HG03558 (cell line): ENCODE results near the gene TIMM8A.

Experiments
- ATAC-seq: cut with Tn5 transposase; IDR thresholded peaks from one replicate; pipeline ENCODE4 v1.9.1; 2021; ENCODE audit warnings: moderate number of reproducible peaks; ENCODE audit not compliant: unreplicated experiment; ENCODE audit errors: extremely low read depth

Gene TIMM8A, protein sequence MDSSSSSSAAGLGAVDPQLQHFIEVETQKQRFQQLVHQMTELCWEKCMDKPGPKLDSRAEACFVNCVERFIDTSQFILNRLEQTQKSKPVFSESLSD

DNA sequence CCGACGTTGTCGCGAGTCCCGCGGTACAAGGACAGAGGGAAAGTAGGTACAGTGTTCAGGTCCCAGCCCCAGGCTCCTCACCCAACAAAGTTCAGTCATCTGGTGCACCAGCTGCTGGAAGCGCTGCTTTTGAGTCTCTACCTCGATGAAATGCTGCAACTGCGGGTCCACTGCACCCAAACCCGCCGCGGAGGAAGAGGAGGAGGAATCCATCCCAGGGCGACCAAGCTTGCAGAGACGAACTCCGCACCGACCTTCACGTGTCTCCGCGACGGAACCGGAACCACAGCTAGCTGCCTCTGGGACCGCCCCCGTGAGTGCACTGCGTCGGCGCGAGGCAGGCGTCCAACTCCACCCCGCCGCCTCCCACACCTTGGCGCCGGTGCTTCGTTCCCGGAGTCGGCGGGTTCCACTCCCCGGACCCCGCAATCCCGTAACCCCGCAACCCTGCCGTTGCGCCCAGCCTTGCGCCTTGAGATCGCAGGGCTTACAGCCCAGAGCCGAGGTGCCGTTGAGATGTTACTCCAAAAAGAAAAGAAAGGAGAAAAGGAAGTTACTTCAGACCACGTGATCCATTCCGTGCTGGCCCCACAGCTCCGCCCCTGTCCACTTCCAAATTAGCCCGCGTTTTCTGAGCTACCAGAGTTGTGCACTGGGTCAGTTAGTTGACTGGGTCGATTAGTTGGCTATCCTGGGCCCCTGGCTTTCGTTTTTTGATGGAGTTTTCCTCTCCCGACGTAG, at the start of gene TIMM8A:
Gene TIMM8A (minus strand): TSS at position 291 of the 741 bp plus-strand sequence. CDS start 78 bp downstream, at position 213.
- peak; percentile 87 for ATAC-seq

DNA sequence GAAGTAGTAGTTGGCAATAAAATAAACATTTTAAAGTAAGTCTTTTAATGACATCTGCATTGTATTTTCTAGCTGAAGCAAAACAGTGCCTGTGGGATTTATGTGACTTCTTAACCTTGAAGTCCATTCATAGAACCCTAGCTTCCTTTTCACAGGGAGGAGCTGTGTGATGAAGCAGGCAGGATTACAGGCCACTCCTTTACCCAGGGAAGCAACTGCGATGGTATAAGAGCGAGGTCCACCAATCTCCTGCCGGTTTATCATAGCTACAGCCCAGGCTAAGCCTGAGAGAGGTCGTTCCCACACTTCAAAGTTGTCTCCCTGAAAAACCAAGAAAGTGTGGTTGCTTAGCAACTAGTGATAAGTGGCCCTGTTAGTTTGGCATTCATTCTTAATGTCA, 49.2 kb upstream of the TIMM8A start:
- ATAC-seq, result no peak

DNA sequence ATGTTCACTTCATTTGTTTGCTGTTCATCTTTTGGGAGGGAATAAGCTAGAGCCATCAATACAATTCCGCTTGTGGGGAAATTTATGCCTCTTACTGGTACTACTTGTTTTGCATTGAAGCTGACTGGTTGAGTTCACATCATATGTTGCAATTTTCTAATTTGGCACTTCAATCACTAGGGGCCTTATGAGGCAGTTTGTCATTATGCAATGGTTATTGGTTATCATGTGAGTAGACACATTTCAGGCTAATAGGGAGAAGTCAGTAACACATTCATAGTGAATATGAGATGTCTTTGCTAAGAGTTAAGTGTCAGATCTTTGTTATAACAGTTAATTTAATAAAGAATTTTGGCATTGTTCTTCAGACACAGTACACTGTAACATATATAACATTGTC, 47.2 kb upstream of the TIMM8A start:
- ATAC-seq, result no peak

DNA sequence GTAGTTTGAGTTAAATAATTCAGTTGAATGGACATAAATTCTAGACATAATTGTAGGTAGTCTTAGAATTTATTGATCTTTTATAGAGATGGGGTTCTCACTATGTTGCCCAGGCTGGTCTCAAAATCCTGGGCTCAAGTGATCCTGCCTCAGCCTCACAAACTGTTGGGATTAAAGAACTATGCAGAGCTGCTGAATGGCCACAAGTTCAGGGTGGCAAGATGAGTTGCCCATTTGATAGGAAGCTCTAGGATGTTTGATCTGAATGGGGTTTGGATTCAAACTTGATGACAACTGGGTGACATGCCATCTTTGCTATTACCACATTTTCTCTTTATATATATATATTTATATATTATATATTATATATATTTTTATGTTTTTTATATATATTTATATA, 45.8 kb upstream of the TIMM8A start:
- ATAC-seq, result no peak

DNA sequence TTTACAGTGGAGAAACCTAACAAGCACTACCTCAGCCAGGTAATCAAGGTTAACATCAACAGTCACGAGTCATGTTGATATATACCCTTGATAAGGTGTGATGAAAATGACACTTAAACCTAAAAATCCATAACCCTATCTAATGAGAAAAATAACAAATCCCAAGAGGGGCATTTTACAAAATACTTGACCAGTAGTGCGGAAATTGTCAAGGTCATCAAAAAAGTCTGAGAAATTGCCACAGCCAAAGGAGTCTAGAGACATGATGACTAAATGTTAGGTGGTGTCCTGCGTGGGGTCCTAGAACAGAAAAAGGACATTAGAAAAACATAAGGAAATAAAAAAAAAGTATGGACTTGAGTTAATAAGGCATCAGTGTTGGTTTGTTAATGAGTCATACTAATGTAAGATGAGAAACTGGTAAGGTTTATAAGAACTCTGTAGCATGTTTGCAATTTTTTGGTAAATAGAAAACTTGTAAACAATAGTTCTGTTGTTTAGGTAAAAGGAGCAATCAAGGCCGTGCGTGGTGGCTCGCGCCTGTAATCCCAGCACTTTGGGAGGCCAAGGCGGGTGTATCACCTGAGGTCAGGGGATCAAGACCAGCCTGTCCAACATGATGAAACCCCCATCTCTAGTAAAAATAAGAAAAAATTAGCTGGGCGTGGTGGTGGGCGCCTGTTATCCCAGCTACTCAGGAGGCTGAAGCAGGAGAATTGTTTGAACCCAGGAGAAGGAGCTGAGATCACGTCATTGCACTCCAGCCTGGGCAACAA, 45.2 kb upstream of the TIMM8A start:
- ATAC-seq, result no peak

DNA sequence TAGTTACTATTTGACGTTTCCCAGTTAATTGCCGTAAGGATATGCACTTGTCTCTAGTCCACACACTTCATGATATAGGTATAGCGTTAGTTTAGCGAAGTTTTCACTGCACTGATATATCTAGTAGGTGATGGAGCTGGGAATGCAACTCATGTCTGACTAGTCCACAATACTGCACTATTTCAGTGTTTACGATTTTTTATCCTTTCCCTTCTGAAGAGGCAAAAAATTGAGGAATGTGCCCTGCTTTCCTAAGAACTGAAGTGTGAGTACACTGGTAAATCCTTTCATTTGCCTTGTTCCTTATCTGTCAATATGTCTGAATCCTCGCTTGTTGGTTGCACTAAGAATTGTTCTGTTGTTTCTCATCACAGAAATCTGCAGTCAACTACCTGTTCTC, 43.3 kb upstream of the TIMM8A start:
- no peak for ATAC-seq

DNA sequence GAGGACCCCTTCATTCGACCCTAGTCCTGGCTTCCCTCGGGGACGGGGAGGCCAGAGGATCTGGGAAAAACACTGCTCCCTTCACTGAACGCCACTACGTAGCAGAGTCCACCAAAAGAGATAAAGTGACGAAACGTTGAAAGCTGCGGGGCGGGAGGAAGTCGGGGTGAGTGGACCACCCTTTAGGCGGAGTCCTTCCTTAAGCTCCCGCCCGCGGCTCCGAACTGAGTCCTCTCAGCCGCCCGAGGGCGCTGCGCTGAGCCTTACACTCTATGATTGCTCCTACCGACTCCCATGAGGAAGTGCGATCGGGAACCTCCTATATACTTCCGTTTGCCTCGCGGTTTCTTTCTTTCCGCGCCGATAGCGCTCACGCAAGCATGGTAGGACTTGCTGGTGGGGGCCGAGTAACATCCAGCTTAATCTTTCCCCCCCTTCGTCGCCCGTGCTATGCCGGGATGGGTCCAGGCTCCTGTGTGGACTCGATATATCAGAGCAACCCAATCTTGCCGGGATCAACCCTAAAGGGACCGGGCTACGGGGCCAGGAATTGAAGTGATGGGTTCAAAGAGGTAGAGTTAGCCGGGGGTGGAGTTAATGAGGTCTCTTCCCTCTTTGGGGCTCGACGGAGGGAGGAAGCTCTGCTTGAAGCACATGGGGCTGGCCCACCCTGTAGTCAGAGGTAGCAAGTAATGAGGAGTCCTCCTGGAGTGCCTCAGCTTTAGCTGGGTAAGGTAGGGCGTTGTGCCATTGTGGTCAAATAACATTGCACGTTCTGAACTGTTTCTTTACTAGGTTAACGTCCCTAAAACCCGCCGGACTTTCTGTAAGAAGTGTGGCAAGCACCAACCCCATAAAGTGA, 42.4 kb upstream of the TIMM8A start, which contains the start of gene RPL36A:
Gene RPL36A (plus strand): TSS at position 348 of the 862 bp plus-strand sequence. CDS start 33 bp downstream, at position 381.
- peak; percentile 72 for ATAC-seq

DNA sequence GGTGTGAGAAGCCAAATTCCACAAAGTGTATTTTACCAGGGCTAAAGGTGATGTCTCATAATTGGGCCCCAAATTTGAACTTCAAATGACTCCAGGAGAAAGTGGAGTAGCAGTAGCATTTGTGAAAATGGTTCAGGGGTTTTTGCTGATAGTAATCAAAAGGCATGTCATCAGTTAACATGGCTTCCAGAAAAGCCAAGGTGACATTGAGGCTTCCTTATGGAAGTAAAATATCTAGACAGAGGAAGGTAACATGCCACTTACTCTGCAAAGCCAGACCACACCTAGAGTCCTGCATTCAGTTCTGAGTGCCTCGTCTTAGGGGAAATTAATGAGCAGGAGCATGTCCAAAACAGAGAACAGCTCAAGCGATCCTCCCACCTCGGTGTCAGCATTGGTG, 40.1 kb upstream of the TIMM8A start:
- no peak for ATAC-seq

DNA sequence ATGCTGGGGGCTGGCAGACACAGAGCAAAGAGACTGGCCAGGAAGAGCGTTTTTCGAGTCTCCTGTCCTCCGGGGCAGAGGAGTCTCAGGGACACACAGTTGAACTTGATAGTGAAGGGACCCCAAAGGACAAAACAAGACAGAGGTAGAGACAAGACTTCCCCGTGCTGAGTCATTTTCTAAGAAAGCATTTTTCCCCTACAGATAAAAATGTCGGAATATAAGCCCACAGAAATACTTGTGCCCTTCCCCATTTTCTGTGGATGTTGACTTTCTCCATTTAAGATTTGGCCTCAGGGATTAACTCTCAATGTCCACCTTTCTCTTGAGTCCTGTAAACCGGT, 38.0 kb upstream of the TIMM8A start:
- ATAC-seq, result no peak

DNA sequence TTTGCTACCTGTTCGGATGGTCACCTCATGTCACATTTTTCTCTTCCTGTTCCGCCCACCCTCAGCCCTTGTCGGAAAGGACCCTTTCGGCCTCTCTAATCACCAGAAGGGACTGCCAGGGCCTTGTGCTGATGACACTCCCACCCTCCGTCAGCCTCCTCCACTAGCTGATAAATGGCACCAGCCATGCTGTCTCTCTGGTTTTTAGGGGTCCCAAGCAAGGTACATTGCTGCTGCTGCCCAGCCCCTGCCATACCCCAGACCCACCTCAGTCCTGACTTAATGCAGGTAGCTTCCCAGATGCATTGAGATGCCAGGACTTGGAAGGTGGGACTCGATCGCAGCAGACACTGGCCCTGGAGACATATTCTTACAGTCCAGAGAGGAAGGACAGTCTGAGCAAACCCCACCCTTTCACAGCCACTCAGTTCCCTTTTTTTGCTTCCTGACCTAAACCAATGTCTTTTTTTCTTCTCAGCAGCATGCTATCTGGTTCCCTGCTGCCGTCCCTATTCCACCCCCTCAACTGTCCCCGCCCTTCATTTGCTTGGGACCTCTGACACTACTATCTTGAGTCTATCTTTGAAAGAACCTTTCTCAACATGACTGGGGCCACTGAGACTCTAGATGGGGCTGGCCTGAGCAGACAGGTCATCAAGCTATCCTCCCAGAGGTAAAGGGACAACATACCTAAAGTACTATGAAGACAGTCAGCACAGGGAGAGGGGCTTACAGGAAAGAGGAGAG, 37.4 kb upstream of the TIMM8A start, which contains the start of gene BTK:
Gene BTK (minus strand): TSS at position 397 of the 747 bp plus-strand sequence. CDS start 10,907 bp downstream, outside the sequence.
- peak; percentile 35 for ATAC-seq

DNA sequence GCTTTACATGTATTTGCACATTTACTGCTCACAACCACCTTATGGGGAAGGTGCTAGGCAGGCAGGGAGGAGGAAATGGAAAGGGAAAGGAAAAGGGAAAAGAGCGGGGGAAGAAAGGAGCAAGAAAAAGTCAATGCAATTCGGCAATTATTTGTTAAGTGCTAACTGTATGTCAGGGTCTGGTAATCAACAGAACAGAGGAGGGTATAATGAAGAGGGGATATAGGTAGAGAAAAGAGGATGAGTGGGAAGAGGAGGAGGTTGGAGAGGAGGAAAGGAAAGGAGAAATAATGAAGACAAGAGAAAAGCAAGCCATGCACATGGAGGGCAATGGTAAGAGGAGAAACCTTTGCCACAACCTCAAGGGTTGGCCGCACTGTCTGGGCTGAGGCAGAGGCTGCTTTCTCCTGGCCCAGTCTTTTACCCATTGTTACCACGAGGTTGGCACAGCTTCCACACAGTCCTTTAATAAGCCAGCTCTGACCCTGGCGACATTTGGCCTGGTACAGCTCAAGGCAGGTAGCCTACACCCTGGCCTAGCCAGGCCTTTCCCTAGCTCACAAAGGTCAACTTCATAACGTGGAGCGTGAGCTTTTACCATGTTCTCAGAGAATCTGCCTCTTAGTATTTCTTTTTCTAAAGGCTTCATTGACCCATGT, 36.6 kb upstream of the TIMM8A start:
- no peak for ATAC-seq

DNA sequence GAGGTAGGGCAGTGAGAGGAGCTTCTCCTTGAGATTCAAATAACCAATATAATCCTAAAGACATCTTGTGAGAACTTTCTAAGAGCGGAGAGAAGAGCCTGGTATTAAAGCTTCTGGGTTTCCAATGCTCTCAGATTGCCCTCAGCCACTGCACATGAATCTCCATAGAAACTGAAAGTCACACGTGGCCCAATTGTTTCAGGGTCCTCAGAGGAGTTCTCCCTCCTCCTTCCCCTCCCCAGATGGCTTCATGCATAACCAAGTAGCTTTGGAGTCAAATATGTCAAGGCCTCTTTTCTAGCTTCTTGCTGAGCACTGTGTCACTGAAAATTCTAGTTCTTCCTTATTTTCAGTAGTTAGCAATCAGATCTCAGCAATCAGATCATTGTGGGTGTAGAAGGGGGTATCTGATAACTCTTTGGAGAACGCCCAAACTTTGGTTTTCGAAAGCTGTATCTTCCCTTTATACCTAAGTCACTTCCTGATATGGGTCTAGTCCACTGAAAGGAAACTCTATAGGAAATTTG, 35.2 kb upstream of the TIMM8A start:
- ATAC-seq, result peak; percentile 62

DNA sequence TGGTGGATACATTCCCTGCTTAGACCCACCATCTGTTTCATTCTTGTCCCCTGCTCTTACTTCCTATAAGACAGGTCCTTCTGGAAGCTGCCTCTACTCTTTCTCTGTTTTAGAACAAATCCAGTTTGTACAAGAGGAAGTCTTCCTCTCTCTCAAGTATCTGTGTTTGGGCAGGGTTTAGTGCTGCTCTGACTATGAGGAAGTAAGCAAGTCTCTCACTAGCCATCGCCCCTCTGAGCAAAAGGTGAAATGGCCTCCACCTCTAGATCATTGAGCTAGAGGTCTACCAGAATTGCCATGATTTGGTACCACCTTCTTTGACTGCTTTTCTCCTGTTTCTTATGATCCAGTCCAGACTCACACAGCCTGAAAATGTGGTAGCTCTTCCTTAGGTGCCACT, 29.0 kb upstream of the TIMM8A start:
- ATAC-seq, result no peak

DNA sequence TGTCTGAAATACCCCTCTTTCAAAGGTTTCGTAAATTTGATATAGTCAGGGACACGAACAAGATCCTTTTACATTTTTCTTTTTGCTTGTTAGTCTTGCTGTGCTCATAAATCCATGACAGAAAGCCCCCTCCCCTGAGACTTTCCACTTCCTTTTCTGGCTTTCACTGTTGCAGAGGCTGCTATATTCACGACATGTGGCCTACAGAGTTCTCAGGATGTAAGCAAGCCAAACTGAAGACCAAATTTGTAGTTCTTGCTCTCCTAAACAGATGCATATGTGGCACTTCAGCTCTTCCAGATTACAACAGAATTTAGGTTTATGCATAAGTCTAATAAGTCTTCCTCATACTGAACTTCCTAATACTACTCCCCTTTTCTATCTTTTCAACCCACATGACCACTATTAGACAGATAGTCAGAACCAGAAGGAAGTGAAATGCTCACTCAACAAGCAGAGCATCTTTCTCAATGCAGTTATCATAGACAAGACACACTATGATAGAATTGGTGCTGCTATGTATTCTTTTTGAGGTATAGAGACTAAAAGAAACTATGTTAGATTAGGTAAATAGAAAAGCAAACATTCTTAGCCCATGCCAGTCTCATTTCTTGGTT, 22.5 kb upstream of the TIMM8A start:
- peak; percentile 54 for ATAC-seq

DNA sequence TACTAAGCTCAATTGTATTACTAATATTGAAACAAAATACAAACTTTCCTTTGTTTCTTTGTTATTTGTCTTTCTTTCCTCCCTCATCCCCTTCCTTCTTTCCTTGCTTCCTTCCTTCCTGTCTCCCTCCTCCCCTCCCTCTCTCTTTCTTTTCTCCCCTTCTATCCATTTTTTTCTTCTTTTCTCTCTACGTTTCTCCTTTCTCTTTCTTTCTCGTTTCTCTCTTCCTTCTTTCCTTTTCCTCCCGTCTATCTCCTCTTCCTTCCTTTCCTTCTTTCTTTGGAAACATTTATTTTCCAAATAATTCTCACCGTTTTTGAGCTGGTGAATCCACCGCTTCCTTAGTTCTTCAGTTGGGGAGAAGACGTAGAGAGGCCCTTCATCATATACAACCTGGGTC, 21.1 kb upstream of the TIMM8A start:
- no peak for ATAC-seq

DNA sequence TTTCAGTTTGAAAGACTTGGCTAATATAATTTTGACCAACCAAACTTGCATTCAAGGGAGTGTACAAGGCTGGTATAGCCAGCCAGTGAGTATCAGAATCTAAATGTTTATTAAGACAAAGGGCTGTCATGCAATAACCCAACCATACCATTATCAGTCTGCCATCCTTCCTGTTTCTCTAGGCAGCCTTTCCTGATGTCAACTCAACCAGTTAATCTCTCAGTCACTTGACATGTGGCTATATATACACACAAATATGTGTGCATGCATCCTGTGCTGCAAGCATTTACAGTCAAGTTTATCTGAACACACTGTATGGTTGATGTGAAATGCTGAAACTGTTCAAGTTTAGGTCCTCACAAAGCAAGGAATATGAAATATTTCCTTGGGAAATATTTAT, 20.3 kb upstream of the TIMM8A start:
- no peak for ATAC-seq

DNA sequence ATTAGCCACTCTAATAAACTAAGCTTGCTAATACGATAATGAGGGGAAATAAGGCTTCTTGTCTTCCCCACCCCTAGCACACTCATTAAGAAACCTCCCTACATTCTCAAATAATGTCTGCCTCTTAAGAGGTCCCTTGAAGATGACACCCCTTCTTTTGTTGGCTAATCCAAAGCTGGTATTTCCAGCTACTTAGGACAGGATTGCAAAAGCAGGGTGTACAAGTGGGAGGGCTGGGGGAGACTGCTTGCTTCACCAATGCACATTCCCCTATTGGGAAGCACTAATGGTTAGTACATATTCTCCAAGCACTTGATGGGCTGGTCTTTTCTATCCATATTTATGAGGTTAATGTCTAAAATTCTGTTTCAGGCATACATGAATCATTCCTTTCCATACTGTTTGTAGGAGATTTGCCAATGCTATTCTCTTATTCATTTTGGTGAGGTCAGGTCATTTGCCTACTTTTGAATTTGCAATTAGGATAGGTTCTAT, 16.8 kb upstream of the TIMM8A start:
- ATAC-seq, result no peak

DNA sequence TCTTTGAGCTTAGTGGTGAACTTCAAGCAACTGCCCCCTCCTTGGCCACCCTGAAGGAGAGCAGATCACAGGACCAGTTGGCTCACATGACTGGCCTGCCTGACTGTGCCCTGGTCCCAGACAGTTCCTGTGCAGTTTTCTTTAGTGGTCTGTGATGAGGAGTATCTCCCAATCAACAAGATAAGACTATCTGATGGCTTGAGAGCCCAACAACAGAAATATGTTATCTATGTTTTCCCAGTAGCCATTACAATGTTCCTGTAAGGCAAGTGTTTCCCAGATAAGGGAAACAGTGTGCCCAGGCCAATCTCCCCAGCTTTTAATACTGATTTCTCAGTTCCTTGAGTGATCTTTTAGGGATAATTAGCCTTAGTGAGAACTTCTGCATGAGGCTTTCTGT, 14.2 kb upstream of the TIMM8A start:
- no peak for ATAC-seq
